Endodermal cell (in vitro differentiated cells): ENCODE results near the gene EFCAB3. TPM values are rescaled to one million over a fixed set of nuclear protein-coding genes. Genes with fewer than 3 reads are reported as not detected.
"Not testable (repeated sequence)": the region's sequence is repeated elsewhere in the genome, so short reads cannot be mapped to it uniquely, and the experiment has no call there.

Source experiments
- DNase-seq: peaks from one replicate; pipeline ENCODE4 v3.0.0-alpha.2; 2017
- H3K27ac ChIP-seq: 2 replicates; pipeline ENCODE4 v1.5.1; 2013; ENCODE audit warnings: mild to moderate bottlenecking, low read depth, low read length, moderate library complexity
- H3K27me3 ChIP-seq: 2 replicates; pipeline ENCODE4 v1.6.1; 2013; ENCODE audit warnings: mild to moderate bottlenecking, low read length, moderate library complexity; ENCODE audit not compliant: insufficient read depth, control insufficient read depth, poor library complexity, severe bottlenecking
- H3K36me3 ChIP-seq: 2 replicates; pipeline ENCODE4 v1.7.0; 2013; ENCODE audit warnings: mild to moderate bottlenecking, low read length, moderate library complexity; ENCODE audit not compliant: control insufficient read depth, insufficient read depth
- H3K4me1 ChIP-seq: one replicate; pipeline ENCODE4 v1.7.0; 2013; ENCODE audit warnings: low read length; ENCODE audit not compliant: control insufficient read depth, insufficient read depth
- H3K4me3 ChIP-seq: 2 replicates; pipeline ENCODE4 v1.5.1; 2013; ENCODE audit warnings: mild to moderate bottlenecking, low read length, moderate library complexity
- H3K9ac ChIP-seq: 2 replicates; pipeline ENCODE4 v1.6.1; 2013; ENCODE audit warnings: mild to moderate bottlenecking, low read length, moderate library complexity; ENCODE audit not compliant: poor library complexity, severe bottlenecking; ENCODE audit errors: extremely low read depth
- H3K9me3 ChIP-seq: 2 replicates; pipeline ENCODE4 v1.6.1; 2013; ENCODE audit warnings: mild to moderate bottlenecking, low read length, moderate library complexity; ENCODE audit not compliant: control insufficient read depth
- H3K27ac Mint-ChIP-seq: 2 replicates; pipeline ENCODE4 v1.8.0; 2020; ENCODE audit warnings: mixed read lengths
- H3K27me3 Mint-ChIP-seq: 2 replicates; pipeline ENCODE4 v1.8.0; 2021; ENCODE audit warnings: mild to moderate bottlenecking, mixed read lengths; ENCODE audit not compliant: insufficient read depth
- H3K36me3 Mint-ChIP-seq: 2 replicates; pipeline ENCODE4 v1.8.0; 2020; ENCODE audit warnings: low read depth, mixed read lengths
- H3K4me1 Mint-ChIP-seq: 2 replicates; pipeline ENCODE4 v1.8.0; 2020; ENCODE audit warnings: mixed read lengths
- H3K4me3 Mint-ChIP-seq: 2 replicates; pipeline ENCODE4 v1.8.0; 2020; ENCODE audit warnings: mild to moderate bottlenecking, moderate library complexity, mixed read lengths
- H3K9me3 Mint-ChIP-seq: 2 replicates; pipeline ENCODE4 v1.8.0; 2020; ENCODE audit warnings: mild to moderate bottlenecking, mixed read lengths
- WGBS, 2 experiments: methylation state at CpG; one replicate each; pipeline versions ENCODE4 v1.1.5 to v1.1.7; 2013; ENCODE audit warnings: missing lambda C conversion rate in 2 of 2, mixed read lengths in 1 of 2; ENCODE audit not compliant: insufficient coverage in 1 of 2, insufficient read length in 1 of 2; 5-methylcytosine and 5-hydroxymethylcytosine counted together
- total RNA-seq, 2 donors: library from RNA; stranded (reverse); fragmentation: NEBNext Ultra II Directional in 1 of 2; extraction: Animal tissue kit (Norgen Biotek cat#: 25700) in 1 of 2; gene quantifications; 2 replicates in 1 of 2; 3 replicates in 1 of 2; pipeline ENCODE4 v1.2.1, GENCODE V29; 2021
- TF ChIP-seq, protein P1 (sequence below): fragments of 200-600 bp; sonication (generic); conservative IDR thresholded peaks from 2 replicates; pipeline ENCODE4 v1.5.0; 2021; ENCODE audit warnings: antibody characterized with exemption, mild to moderate bottlenecking

EFCAB3 gene
- total RNA-seq, 2 donors from 2014 or later: not detected

DNA sequence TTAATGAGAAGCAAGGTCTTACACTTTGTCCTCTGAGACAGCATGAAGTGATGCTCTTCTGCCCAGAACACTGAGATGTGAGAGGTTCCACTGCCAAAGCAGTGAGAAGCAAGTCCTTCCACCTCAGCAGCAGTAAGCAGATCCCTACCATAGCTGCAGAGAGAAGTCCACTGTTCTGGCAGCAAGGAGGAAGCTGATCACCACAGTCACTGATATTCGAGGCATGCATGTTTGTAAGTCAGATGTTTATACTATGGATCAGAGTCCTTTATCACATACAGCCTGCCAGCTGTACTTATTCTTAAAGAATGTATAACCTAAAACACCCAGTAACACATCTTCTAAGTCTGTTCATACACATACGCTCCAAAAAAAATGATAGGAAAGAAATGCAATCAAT is 25.1 kb downstream of the EFCAB3 start:
- H3K27ac Mint-ChIP-seq: no peak overlapping the region
- H3K27me3 Mint-ChIP-seq: peaks cover 13% of the 10 kb centered on the region
- Histone ChIP-seq H3K9me3 (no peaks in the 10 kb centered on the region), H3K27ac (no peak overlapping the region), H3K36me3 (no peaks in the 10 kb centered on the region), H3K4me3 (no peak overlapping the region), H3K9ac (no peak overlapping the region), H3K4me1 (no peaks in the 10 kb centered on the region), H3K27me3 (no peaks in the 10 kb centered on the region)
- no peaks in the 10 kb centered on the region for H3K4me1 Mint-ChIP-seq
- TF ChIP-seq, protein P1, sequence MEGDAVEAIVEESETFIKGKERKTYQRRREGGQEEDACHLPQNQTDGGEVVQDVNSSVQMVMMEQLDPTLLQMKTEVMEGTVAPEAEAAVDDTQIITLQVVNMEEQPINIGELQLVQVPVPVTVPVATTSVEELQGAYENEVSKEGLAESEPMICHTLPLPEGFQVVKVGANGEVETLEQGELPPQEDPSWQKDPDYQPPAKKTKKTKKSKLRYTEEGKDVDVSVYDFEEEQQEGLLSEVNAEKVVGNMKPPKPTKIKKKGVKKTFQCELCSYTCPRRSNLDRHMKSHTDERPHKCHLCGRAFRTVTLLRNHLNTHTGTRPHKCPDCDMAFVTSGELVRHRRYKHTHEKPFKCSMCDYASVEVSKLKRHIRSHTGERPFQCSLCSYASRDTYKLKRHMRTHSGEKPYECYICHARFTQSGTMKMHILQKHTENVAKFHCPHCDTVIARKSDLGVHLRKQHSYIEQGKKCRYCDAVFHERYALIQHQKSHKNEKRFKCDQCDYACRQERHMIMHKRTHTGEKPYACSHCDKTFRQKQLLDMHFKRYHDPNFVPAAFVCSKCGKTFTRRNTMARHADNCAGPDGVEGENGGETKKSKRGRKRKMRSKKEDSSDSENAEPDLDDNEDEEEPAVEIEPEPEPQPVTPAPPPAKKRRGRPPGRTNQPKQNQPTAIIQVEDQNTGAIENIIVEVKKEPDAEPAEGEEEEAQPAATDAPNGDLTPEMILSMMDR: no peak
- no peaks in the 10 kb centered on the region for H3K36me3 Mint-ChIP-seq
- no peak overlapping the region for H3K4me3 Mint-ChIP-seq
- WGBS, 2 experiments: 100% methylated on average over 1 to 2 of the region's 2 CpGs
- H3K9me3 Mint-ChIP-seq: peaks cover 2% of the 10 kb centered on the region
- DNase-seq: no peak

DNA sequence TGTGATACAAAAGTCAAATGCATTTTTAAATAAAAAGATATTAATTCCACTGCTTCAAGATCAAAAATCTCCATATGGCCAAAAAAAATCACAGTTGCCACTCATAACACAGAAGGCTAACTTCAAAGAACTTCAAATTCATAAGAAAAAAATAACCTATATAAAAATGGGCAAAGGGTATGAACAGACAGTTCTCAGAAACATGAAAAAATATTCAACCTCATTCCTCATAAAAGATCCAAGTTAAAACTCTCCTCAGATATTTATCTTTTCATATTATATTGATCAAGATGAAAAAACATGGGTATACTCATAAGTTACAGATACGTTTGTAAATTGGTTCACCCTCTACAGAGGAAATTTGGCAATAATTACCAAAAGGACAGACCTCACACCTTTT is 32.7 kb downstream of the EFCAB3 start:
- not testable (repeated sequence) for H3K36me3 Mint-ChIP-seq, H3K4me3 Mint-ChIP-seq, H3K36me3 ChIP-seq, DNase-seq, H3K27me3 ChIP-seq, H3K27ac Mint-ChIP-seq, H3K9me3 ChIP-seq, H3K9ac ChIP-seq, H3K4me3 ChIP-seq, H3K4me1 Mint-ChIP-seq, H3K9me3 Mint-ChIP-seq, H3K27ac ChIP-seq, H3K4me1 ChIP-seq
- 100% methylated on average over 1 of the region's 1 CpG for WGBS, 2 experiments
- H3K27me3 Mint-ChIP-seq: peaks cover 16% of the 10 kb centered on the region

DNA sequence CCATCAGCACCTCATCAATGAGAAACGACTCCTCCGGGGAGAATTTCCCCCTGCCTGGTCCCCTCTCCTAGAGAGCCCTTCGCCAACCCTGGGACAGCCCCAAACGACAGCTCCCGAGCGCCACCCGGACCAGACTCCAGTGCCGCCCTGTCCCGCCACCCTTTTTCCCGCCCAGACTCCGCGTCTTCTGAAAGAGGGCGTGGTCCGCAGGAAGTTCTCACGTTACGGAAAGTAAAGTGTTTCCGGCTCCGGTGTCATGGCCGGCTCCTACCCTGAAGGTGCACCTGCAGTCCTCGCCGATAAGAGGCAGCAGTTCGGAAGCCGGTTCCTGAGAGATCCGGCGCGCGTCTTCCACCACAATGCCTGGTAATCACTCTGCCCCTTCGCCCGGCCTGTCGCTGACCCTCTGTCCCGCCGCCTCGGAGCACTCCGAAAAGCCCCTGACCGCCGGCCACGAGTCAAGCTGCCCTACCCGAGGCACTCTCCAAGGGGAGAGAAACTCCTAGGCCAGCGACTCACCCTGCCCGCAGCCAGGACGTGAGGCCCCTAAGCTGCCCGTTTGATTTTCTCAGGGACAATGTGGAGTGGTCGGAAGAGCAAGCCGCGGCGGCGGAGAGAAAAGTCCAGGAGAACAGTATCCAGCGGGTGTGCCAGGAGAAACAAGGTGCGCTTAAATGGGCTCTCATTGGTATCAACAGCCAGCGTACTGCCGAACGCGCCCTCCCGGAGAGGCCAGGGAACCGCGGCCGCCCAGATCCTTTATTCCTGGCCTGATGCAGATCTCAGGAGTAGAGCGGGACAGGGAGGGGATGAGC is 43.5 kb downstream of the EFCAB3 start, which contains the start of gene METTL2A:
Gene METTL2A, plus strand, starts transcription at position 251 of the 815 bp plus-strand sequence. Its CDS starts 6 bp downstream, at position 257.
- not testable (repeated sequence) for H3K27me3 Mint-ChIP-seq, H3K4me1 ChIP-seq, H3K9me3 Mint-ChIP-seq, H3K27me3 ChIP-seq, H3K9me3 ChIP-seq
- TF ChIP-seq, protein P1: peak; percentile 63
- Mint-ChIP-seq H3K4me1 (peaks cover 11% of the 10 kb centered on the region), H3K4me3 (peak within 1 kb of the TSS; percentile 98), H3K36me3 (peaks cover 20% of the 10 kb centered on the region), H3K27ac (peak within 1 kb of the TSS; percentile 98)
- peak within 1 kb of the TSS; percentile 89 for H3K4me3 ChIP-seq
- peak; percentile 99 for DNase-seq
- H3K36me3 ChIP-seq: peaks cover 14% of the 10 kb centered on the region
- WGBS, 2 experiments: 0% methylated on average over 28 to 58 of the region's 58 CpGs
- H3K9ac ChIP-seq: peak within 1 kb of the TSS; percentile 90
- peak within 1 kb of the TSS; percentile 78 for H3K27ac ChIP-seq

DNA sequence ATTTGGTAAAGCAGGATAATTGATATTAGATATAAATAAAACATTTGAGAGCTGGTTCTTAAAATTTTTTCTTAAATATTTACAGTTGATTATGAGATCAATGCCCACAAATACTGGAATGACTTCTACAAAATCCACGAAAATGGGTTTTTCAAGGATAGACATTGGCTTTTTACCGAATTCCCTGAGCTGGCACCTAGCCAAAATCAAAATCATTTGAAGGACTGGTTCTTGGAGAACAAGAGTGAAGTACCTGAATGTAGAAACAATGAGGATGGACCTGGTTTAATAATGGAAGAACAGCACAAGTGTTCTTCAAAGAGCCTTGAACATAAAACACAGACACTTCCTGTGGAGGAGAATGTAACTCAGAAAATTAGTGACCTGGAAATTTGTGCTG is 45.9 kb downstream of the EFCAB3 start:
- H3K4me1 ChIP-seq, H3K27me3 ChIP-seq, H3K27ac ChIP-seq, DNase-seq, H3K9ac ChIP-seq, H3K4me3 ChIP-seq, H3K4me3 Mint-ChIP-seq, H3K9me3 Mint-ChIP-seq, H3K27ac Mint-ChIP-seq, H3K27me3 Mint-ChIP-seq, H3K9me3 ChIP-seq: not testable (repeated sequence)
- H3K36me3 ChIP-seq: peaks cover 23% of the 10 kb centered on the region
- Mint-ChIP-seq H3K4me1 (peaks cover 11% of the 10 kb centered on the region), H3K36me3 (peaks cover 30% of the 10 kb centered on the region)
- WGBS, 2 experiments: no CpG with 5 or more reads among the region's 2 CpGs

DNA sequence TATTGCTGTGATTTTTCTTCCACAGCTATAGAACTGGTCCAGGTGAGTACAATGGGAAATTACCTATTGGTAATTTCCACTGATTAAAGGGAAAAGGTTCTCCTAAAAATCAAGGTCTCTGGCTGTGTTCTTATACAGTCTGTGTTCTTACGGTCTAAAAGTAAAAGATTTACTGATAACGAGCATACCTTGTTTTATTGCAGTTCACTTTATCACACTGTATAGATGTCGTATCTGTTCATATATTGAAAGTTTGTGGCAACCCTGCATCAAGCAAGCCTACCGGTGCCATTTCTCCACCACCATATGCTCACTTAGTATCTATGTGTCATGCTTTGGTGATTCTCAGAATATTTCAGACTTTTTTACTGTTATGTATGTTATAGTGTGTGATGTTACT is 54.9 kb downstream of the EFCAB3 start:
- not testable (repeated sequence) for H3K4me3 Mint-ChIP-seq

More for the DNA sequence above, 54.9 kb downstream of the EFCAB3 start:
- WGBS, 2 experiments: 100% methylated on average over 1 of the region's 4 CpGs; no CpG with 5 or more reads in 1 of the 2 experiments
- not testable (repeated sequence) for H3K27me3 Mint-ChIP-seq, H3K4me1 Mint-ChIP-seq, H3K27ac Mint-ChIP-seq, H3K9me3 ChIP-seq, H3K4me1 ChIP-seq, DNase-seq, H3K9me3 Mint-ChIP-seq, H3K4me3 ChIP-seq, H3K27ac ChIP-seq, H3K27me3 ChIP-seq, H3K9ac ChIP-seq
- H3K36me3 ChIP-seq: peaks cover 13% of the 10 kb centered on the region
- peaks cover 47% of the 10 kb centered on the region for H3K36me3 Mint-ChIP-seq
